Measurements from ENCODE around the gene RGS6.

The RGS6 gene

GRCh38 chr14:72014486-72014885 is 82.3 kb downstream of the RGS6 start:
- DNase-seq (ENCODE audit: low read depth): no peak

GRCh38 chr14:72017290-72017689 is 85.1 kb downstream of the RGS6 start:
- no peak for DNase-seq (ENCODE audit: low read depth)

GRCh38 chr14:72023128-72024042 is 91.2 kb downstream of the RGS6 start:
- DNase-seq (ENCODE audit: low read depth): no peak

GRCh38 chr14:72024043-72024407 is 91.8 kb downstream of the RGS6 start:
- DNase-seq (ENCODE audit: low read depth): peak; percentile 5

DNA sequence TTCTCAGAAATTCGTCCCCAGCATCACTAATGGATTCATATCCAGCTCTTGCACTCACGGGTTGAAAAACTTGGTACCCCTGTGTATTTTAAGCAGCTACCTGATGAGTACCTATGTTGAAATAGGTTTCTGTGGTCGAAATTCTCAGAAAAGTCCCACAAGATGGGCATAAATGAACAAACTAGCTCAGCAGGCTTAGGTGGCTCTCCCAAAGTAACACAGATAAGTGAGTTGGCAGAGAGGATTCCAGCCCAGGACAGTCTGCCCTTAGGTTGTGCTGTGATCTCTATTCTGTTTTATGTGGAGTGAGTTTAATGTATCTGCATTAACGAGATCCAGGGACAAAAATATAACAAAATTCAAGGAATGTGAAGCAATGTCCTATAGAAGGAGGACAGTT is 92.3 kb downstream of the RGS6 start:
- DNase-seq (ENCODE audit: low read depth): no peak

DNA sequence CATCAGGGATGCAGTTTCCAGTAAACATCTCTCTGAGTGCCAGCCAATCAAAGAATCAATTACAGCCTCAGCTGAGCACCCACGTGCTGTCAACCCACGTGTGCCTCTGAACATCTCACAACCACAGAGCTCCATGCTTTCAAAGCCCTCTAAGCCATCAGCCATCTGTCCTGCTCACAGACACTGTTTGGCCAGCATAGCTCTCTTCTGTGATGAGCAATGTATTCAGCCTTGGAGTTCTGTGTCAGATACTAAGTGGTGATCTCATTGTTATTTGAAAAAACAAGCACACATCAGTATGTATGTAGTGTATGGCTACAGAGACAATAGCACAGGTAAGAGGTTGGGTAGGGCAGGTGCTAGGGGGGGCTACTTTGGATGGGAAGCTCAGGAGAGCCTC is 94.3 kb downstream of the RGS6 start:
- DNase-seq (ENCODE audit: low read depth): no peak

DNA sequence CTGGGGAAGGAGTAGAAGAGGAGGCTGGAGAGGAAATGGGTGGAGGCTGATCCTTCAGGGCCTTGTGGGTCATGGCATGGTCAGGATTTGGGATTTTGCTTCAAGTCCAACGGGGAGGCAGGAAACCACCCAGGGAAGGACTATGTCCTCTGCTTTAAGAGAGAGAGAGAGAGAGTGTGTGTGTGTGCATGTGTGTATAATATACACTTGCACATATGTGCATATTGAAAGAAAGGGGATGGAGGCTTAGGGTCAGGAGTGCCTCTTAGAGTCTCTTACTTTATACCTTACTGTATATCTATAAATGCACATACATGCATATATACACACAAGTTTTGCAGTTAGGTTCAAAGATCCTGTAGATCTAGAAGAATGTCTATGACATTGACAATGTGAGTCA is 94.8 kb downstream of the RGS6 start:
- DNase-seq (ENCODE audit: low read depth): no peak

DNA sequence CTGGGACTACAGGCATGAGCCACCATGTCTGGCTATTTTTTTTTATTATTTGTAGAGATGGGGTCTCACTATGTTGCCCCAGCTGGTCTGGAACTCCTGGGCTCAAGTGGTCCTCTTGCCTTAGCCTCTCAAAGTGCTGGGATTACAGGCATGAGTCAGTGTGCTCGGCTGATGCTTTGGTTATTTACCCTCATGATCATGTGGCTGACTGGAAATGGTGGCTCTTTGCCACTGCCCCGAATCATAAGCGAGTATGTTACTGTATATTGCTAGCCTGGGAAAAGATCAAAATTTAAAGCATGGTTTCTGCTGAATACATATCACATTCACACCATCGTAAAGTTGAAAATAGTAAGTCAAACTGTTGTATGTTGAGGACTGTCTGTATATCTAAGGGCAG is 101.1 kb downstream of the RGS6 start:
- no peak for DNase-seq (ENCODE audit: low read depth)

GRCh38 chr14:72040528-72040927 is 108.3 kb downstream of the RGS6 start:
- no peak for DNase-seq (ENCODE audit: low read depth)

DNA sequence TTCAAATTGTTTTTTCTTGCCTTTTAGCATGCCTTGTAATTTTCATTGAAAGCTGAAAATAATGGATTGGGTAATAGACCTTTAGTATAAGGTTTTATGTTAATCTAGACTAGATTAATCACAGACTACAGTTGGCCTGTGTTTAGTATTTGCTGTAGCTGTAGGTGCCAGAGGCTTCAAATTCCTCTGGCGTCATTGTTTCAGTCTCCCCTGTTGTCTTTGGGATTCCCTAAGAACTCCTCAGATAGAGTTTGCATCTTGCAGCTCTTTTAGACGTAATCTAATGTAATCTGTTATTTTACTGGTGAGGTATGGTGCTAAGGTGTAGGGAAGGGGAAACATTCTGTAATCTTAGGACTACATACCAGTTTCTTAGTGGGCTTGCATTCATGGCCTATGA is 113.0 kb downstream of the RGS6 start:
- no peak for DNase-seq (ENCODE audit: low read depth)

DNA sequence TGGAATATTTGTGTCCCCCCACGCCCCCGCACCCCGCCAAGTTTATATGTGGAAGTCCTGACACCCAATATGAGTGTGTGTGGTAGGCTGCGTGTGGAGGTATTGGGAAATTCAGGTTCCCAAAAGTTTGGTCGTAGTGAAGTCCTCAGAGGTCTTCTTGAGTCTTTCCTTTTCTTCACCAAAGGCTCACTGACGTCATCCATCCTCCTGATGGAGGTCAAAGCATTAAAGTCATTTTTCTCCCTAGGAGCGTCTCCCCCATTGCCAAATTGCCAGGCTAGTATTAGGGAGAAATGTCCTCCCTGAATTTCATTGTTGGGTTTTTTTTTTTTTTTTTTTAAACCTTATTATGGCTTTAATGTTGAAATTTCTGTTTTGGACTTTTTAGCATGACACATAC is 113.7 kb downstream of the RGS6 start:
- DNase-seq (ENCODE audit: low read depth): no peak

DNA sequence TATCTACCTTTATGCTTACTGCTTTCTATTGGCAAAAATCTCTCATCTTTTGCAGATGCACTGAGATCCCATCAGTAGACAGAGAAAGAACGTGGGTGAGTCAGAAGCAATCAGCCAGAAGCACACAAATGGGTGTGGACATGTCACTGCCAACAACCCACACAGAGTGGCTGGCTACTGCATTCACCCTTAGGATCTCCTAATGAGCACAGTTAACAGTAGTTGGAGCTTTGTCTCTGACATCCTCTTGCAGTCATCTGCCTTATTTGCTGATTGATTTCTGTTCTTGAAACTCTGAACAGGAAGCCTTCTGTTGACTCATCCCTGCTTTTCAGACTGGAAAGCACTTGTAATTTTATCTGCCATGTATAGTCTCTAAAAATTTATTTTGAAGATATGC is 117.2 kb downstream of the RGS6 start:
- no peak for DNase-seq (ENCODE audit: low read depth)

DNA sequence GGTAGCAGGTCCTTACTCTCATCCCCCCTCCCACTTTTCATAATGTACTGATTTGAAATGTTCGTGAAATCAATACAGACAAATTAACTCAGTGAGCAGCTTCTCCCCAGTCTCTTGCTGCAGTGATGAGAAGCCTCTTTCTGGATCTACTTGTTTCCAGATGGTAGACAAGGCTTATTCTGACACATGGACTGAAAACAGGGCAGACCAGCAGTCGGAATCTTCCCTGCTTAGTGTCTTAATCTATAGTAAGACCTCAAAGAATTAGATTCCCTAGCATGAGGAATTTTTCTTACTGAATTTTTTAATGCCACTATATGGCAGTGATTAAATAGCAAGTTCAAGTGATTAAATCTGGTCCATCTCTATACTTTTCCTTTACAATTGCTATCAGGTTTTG is 120.1 kb downstream of the RGS6 start:
- no peak for DNase-seq (ENCODE audit: low read depth)

- no peak for DNase-seq (ENCODE audit: low read depth)
These were observed 121.4 kb downstream of the RGS6 start for GRCh38 chr14:72053651-72054050.

DNA sequence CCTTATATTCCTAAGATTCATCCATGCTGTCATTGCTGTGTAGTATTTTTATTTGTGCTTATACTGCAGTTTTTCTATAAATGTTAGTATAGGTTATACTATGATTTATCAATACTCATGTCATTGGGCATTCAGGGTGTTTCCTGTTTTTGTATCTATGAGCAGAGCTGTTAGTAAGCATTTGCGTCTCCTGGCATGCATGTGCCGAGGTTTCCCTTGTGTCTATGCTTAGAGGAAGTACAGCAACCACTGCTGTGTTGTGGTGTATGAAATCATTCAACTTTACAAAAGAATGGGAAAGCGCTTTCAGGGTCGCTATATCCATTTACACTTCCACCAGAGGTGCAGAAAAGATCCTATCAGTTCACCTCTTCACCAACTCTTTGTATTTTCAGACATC is 122.7 kb downstream of the RGS6 start:
- DNase-seq (ENCODE audit: low read depth): no peak

- DNase-seq (ENCODE audit: low read depth): no peak
These were observed 125.6 kb downstream of the RGS6 start for GRCh38 chr14:72057701-72058285.

DNA sequence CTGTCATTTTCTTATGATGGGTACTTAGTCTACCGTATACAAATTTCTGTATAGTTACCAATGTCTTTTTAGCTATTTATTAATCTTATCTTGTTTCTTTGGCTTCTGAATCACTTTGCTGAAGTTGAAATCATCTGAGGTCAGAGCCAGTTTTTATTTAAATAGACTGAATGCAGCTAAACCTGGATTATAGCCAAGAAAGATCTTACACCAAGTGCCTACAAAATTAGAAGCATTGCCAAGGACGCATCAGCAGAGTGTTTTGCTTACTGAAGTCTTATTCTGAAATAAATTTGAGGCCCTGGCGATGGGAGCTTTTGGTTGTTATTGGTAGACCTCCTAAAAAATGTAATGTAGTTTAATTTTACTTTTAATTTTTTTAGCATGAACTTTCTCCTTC is 128.2 kb downstream of the RGS6 start:
- DNase-seq (ENCODE audit: low read depth): no peak

GRCh38 chr14:72060917-72061316 is 128.7 kb downstream of the RGS6 start:
- no peak for DNase-seq (ENCODE audit: low read depth)

DNA sequence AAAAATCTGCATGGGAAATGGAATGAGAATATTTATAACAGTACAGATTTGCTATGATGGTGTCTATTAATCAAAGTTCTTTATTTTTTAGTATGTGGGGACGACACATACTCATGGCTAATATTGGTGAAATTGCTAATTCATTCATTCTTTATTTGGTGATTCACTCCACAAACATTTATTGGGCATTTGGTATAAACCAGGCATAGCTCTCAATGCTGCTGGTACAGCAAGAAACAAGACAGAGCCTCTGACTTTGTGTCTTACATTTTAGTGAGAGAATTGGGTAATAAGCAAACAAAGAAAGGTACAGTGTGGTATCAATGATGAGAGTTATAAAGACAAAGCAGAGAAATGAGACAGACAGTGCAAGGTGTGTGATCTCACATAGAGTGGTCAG is 129.5 kb downstream of the RGS6 start:
- no peak for DNase-seq (ENCODE audit: low read depth)

- DNase-seq (ENCODE audit: low read depth): no peak
These were observed 131.6 kb downstream of the RGS6 start for GRCh38 chr14:72063761-72064282.

- no peak for DNase-seq (ENCODE audit: low read depth)
These were observed 132.3 kb downstream of the RGS6 start for GRCh38 chr14:72064501-72064900.

GRCh38 chr14:72070458-72070857 is 138.2 kb downstream of the RGS6 start:
- DNase-seq (ENCODE audit: low read depth): no peak

GRCh38 chr14:72075649-72076334 is 143.6 kb downstream of the RGS6 start:
- DNase-seq (ENCODE audit: low read depth): no peak

Measured in stimulated activated CD8-positive, alpha-beta memory T cell treated with anti-CD3 and anti-CD28 coated beads, Interleukin-12 subunit alpha, Interleukin-12 subunit beta, amount 100 ng/mL, for 1 hour (primary cell).